GM18873 (cell line): ENCODE results near the gene MPC1.

Experiments
- ATAC-seq: cut with Tn5 transposase; IDR thresholded peaks from one replicate; pipeline ENCODE4 v1.9.1; 2021; ENCODE audit warnings: mild to moderate bottlenecking, moderate library complexity, moderate number of reproducible peaks; ENCODE audit not compliant: unreplicated experiment, low FRiP score

Gene MPC1

GRCh38 chr6:166325383-166326042 lies 57.2 kb downstream of the MPC1 start:
- ATAC-seq, result no peak

GRCh38 chr6:166323395-166323794 lies 59.3 kb downstream of the MPC1 start:
- no peak for ATAC-seq

GRCh38 chr6:166318649-166319600 lies 63.8 kb downstream of the MPC1 start:
- ATAC-seq, result no peak

GRCh38 chr6:166318227-166318626 lies 64.5 kb downstream of the MPC1 start:
- no peak for ATAC-seq

- no peak for ATAC-seq
Measured at GRCh38 chr6:166317261-166318212, 65.2 kb downstream of the MPC1 start.

GRCh38 chr6:166315436-166315835 lies 67.3 kb downstream of the MPC1 start:
- no peak for ATAC-seq
